Endodermal cell (in vitro differentiated cells): ENCODE measurements around the gene KRT1. TPM values are rescaled to one million over a fixed set of nuclear protein-coding genes. Genes with fewer than 3 reads are reported as not detected.

Source experiments
- DNase-seq: peaks from one replicate; pipeline ENCODE4 v3.0.0-alpha.2; 2017
- H3K27ac ChIP-seq: 2 replicates; pipeline ENCODE4 v1.5.1; 2013; ENCODE audit warnings: mild to moderate bottlenecking, low read depth, low read length, moderate library complexity
- H3K27me3 ChIP-seq: 2 replicates; pipeline ENCODE4 v1.6.1; 2013; ENCODE audit warnings: mild to moderate bottlenecking, low read length, moderate library complexity; ENCODE audit not compliant: insufficient read depth, control insufficient read depth, poor library complexity, severe bottlenecking
- H3K36me3 ChIP-seq: 2 replicates; pipeline ENCODE4 v1.7.0; 2013; ENCODE audit warnings: mild to moderate bottlenecking, low read length, moderate library complexity; ENCODE audit not compliant: control insufficient read depth, insufficient read depth
- H3K4me1 ChIP-seq: one replicate; pipeline ENCODE4 v1.7.0; 2013; ENCODE audit warnings: low read length; ENCODE audit not compliant: control insufficient read depth, insufficient read depth
- H3K4me3 ChIP-seq: 2 replicates; pipeline ENCODE4 v1.5.1; 2013; ENCODE audit warnings: mild to moderate bottlenecking, low read length, moderate library complexity
- H3K9ac ChIP-seq: 2 replicates; pipeline ENCODE4 v1.6.1; 2013; ENCODE audit warnings: mild to moderate bottlenecking, low read length, moderate library complexity; ENCODE audit not compliant: poor library complexity, severe bottlenecking; ENCODE audit errors: extremely low read depth
- H3K9me3 ChIP-seq: 2 replicates; pipeline ENCODE4 v1.6.1; 2013; ENCODE audit warnings: mild to moderate bottlenecking, low read length, moderate library complexity; ENCODE audit not compliant: control insufficient read depth
- H3K27ac Mint-ChIP-seq: 2 replicates; pipeline ENCODE4 v1.8.0; 2020; ENCODE audit warnings: mixed read lengths
- H3K27me3 Mint-ChIP-seq: 2 replicates; pipeline ENCODE4 v1.8.0; 2021; ENCODE audit warnings: mild to moderate bottlenecking, mixed read lengths; ENCODE audit not compliant: insufficient read depth
- H3K36me3 Mint-ChIP-seq: 2 replicates; pipeline ENCODE4 v1.8.0; 2020; ENCODE audit warnings: low read depth, mixed read lengths
- H3K4me1 Mint-ChIP-seq: 2 replicates; pipeline ENCODE4 v1.8.0; 2020; ENCODE audit warnings: mixed read lengths
- H3K4me3 Mint-ChIP-seq: 2 replicates; pipeline ENCODE4 v1.8.0; 2020; ENCODE audit warnings: mild to moderate bottlenecking, moderate library complexity, mixed read lengths
- H3K9me3 Mint-ChIP-seq: 2 replicates; pipeline ENCODE4 v1.8.0; 2020; ENCODE audit warnings: mild to moderate bottlenecking, mixed read lengths
- CTCF ChIP-seq: fragments of 200-600 bp; sonication (generic); conservative IDR thresholded peaks from 2 replicates; pipeline ENCODE4 v1.5.0; 2021; ENCODE audit warnings: antibody characterized with exemption, mild to moderate bottlenecking
- WGBS, 2 experiments: methylation state at CpG; one replicate each; pipeline versions ENCODE4 v1.1.5 to v1.1.7; 2013; ENCODE audit warnings: missing lambda C conversion rate in 2 of 2, mixed read lengths in 1 of 2; ENCODE audit not compliant: insufficient coverage in 1 of 2, insufficient read length in 1 of 2; 5-methylcytosine and 5-hydroxymethylcytosine counted together
- total RNA-seq, 2 donors: library from RNA; stranded (reverse); fragmentation: NEBNext Ultra II Directional in 1 of 2; extraction: Animal tissue kit (Norgen Biotek cat#: 25700) in 1 of 2; gene quantifications; 2 replicates in 1 of 2; 3 replicates in 1 of 2; pipeline ENCODE4 v1.2.1, GENCODE V29; 2021

The KRT1 gene
- total RNA-seq, 2 donors from 2014 or later, result not detected

GRCh38 chr12:52689936-52690335 lies 9.7 kb upstream of the KRT1 start:
- peaks cover 78% of the 10 kb centered on the region for H3K27me3 Mint-ChIP-seq
- no peak overlapping the region for H3K27ac Mint-ChIP-seq
- no peak overlapping the region for H3K4me3 Mint-ChIP-seq
- H3K9me3 Mint-ChIP-seq, result no peaks in the 10 kb centered on the region
- Histone ChIP-seq H3K27ac (no peak overlapping the region), H3K9me3 (no peaks in the 10 kb centered on the region), H3K4me3 (no peak overlapping the region), H3K9ac (no peak overlapping the region), H3K27me3 (peaks cover 83% of the 10 kb centered on the region), H3K4me1 (no peaks in the 10 kb centered on the region), H3K36me3 (no peaks in the 10 kb centered on the region)
- WGBS, 2 experiments, result 83 to 89% methylated on average over 1 of the region's 1 CpG
- no peak for TF ChIP-seq CTCF
- DNase-seq, result no peak
- H3K4me1 Mint-ChIP-seq, result peaks cover 4% of the 10 kb centered on the region
- H3K36me3 Mint-ChIP-seq, result no peaks in the 10 kb centered on the region

GRCh38 chr12:52689239-52689638 lies 9.0 kb upstream of the KRT1 start:
- Histone ChIP-seq H3K27ac (no peak overlapping the region), H3K36me3 (no peaks in the 10 kb centered on the region), H3K4me3 (no peak overlapping the region), H3K27me3 (peaks cover 83% of the 10 kb centered on the region), H3K9ac (no peak overlapping the region), H3K4me1 (no peaks in the 10 kb centered on the region), H3K9me3 (no peaks in the 10 kb centered on the region)
- no peak overlapping the region for H3K4me3 Mint-ChIP-seq
- H3K27ac Mint-ChIP-seq, result no peak overlapping the region
- no peaks in the 10 kb centered on the region for H3K9me3 Mint-ChIP-seq
- peaks cover 4% of the 10 kb centered on the region for H3K4me1 Mint-ChIP-seq
- no peak for DNase-seq
- no peak for TF ChIP-seq CTCF
- no peaks in the 10 kb centered on the region for H3K36me3 Mint-ChIP-seq
- H3K27me3 Mint-ChIP-seq, result peaks cover 80% of the 10 kb centered on the region

GRCh38 chr12:52688481-52688880 lies 8.3 kb upstream of the KRT1 start:
- Histone ChIP-seq H3K9ac (no peak overlapping the region), H3K4me3 (no peak overlapping the region), H3K4me1 (no peaks in the 10 kb centered on the region), H3K27me3 (peaks cover 82% of the 10 kb centered on the region), H3K27ac (no peak overlapping the region), H3K36me3 (no peaks in the 10 kb centered on the region), H3K9me3 (no peaks in the 10 kb centered on the region)
- no peak for TF ChIP-seq CTCF
- H3K27me3 Mint-ChIP-seq, result peaks cover 80% of the 10 kb centered on the region
- no peak for DNase-seq
- no peak overlapping the region for H3K27ac Mint-ChIP-seq
- 92 to 100% methylated on average over 2 of the region's 2 CpGs for WGBS, 2 experiments
- H3K36me3 Mint-ChIP-seq, result no peaks in the 10 kb centered on the region
- H3K4me1 Mint-ChIP-seq, result peaks cover 4% of the 10 kb centered on the region
- H3K9me3 Mint-ChIP-seq, result no peaks in the 10 kb centered on the region
- H3K4me3 Mint-ChIP-seq, result no peak overlapping the region
